HCT116 (cell line): ENCODE data around the gene PURA.

Experiments
- CBX3 ChIP-seq: IDR thresholded peaks from 2 replicates; pipeline ENCODE4 v1.6.1; 2012; ENCODE audit warnings: low read depth
- CEBPB ChIP-seq: IDR thresholded peaks from 2 replicates; pipeline ENCODE4 v1.6.1; 2012; ENCODE audit warnings: low read depth
- EZH2 ChIP-seq: fragments of 200-600 bp; sonication (generic); IDR thresholded peaks from 2 replicates; pipeline ENCODE4 v1.6.1; 2017; ENCODE audit warnings: antibody characterized with exemption, mixed run types
- EZH2phosphoT487 ChIP-seq: fragments of 200-600 bp; IDR thresholded peaks from 2 replicates; pipeline ENCODE4 v1.6.1; 2018; ENCODE audit warnings: antibody characterized with exemption, borderline replicate concordance
- FOSL1 ChIP-seq: IDR thresholded peaks from 2 replicates; pipeline ENCODE4 v1.6.1; 2012; ENCODE audit warnings: low read depth
- POLR2A ChIP-seq: IDR thresholded peaks from 2 replicates; pipeline ENCODE4 v1.7.0; 2011; ENCODE audit warnings: borderline replicate concordance; ENCODE audit not compliant: insufficient read depth, insufficient read length; ENCODE audit errors: extremely low read depth
- POLR2AphosphoS5 ChIP-seq: IDR thresholded peaks from 2 replicates; pipeline ENCODE4 v1.6.1; 2011; ENCODE audit warnings: mild to moderate bottlenecking, low read depth, low read length, moderate library complexity
- SP1 ChIP-seq: IDR thresholded peaks from 2 replicates; pipeline ENCODE4 v1.6.1; 2012; ENCODE audit warnings: low read depth
- TCF7L2 ChIP-seq: IDR thresholded peaks from 2 replicates; pipeline ENCODE4 v1.7.0; 2011; ENCODE audit warnings: borderline replicate concordance, inconsistent platforms; ENCODE audit not compliant: insufficient read depth, insufficient read length; ENCODE audit errors: extremely low read depth
- TF ChIP-seq, protein P1 (sequence below), 3 experiments: fragments of 200-600 bp in 1 of 3; sonication (generic) in 1 of 3; IDR thresholded peaks in 2 of 3; conservative IDR thresholded peaks in 1 of 3; 2 replicates each; pipeline ENCODE4 v1.5.1; 2012 to 2017; ENCODE audit warnings: low read depth in 2 of 3, low read length in 2 of 3, antibody characterized with exemption in 1 of 3, borderline replicate concordance in 1 of 3, control low read depth in 1 of 3, mild to moderate bottlenecking in 1 of 3, mixed read lengths in 1 of 3, mixed run types in 1 of 3, moderate library complexity in 1 of 3; ENCODE audit not compliant: insufficient read depth in 1 of 3
- TF ChIP-seq, protein P2 (sequence below): IDR thresholded peaks from 2 replicates; pipeline ENCODE4 v1.6.1; 2012; ENCODE audit warnings: low read depth
- TF ChIP-seq, protein P3 (sequence below): IDR thresholded peaks from 2 replicates; pipeline ENCODE4 v1.6.1; 2012

DNA sequence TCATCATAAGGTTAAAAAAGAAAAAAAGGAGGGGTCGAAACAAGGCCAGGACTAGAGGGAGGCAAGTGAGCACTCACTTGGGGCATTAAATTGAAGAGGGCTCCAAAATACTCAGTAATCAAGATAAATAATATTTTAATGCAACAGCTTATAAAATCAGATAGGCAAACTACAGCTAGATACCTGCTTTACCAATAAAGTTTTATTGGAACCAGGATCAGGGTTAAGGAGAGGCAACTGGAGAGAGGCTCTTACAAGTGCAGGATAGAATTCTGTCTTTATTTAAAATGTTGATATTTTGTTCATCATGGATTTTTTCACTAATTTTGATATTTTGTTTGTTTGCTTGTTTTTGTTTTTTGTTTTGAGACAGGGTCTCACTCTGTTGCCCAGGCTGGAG, 30.3 kb upstream of the PURA start:
- no peak for TF ChIP-seq EZH2
- TF ChIP-seq, protein P1, sequence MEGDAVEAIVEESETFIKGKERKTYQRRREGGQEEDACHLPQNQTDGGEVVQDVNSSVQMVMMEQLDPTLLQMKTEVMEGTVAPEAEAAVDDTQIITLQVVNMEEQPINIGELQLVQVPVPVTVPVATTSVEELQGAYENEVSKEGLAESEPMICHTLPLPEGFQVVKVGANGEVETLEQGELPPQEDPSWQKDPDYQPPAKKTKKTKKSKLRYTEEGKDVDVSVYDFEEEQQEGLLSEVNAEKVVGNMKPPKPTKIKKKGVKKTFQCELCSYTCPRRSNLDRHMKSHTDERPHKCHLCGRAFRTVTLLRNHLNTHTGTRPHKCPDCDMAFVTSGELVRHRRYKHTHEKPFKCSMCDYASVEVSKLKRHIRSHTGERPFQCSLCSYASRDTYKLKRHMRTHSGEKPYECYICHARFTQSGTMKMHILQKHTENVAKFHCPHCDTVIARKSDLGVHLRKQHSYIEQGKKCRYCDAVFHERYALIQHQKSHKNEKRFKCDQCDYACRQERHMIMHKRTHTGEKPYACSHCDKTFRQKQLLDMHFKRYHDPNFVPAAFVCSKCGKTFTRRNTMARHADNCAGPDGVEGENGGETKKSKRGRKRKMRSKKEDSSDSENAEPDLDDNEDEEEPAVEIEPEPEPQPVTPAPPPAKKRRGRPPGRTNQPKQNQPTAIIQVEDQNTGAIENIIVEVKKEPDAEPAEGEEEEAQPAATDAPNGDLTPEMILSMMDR (IDR thresholded peaks at IDR 0.05 in 2 of 3, conservative IDR thresholded peaks at IDR 0.05 in 1 of 3; ENCODE audit: borderline replicate concordance in 1 of 3, insufficient read depth in 1 of 3, low read depth in 2 of 3, low read length in 2 of 3) = no peak
- TF ChIP-seq, protein P2, sequence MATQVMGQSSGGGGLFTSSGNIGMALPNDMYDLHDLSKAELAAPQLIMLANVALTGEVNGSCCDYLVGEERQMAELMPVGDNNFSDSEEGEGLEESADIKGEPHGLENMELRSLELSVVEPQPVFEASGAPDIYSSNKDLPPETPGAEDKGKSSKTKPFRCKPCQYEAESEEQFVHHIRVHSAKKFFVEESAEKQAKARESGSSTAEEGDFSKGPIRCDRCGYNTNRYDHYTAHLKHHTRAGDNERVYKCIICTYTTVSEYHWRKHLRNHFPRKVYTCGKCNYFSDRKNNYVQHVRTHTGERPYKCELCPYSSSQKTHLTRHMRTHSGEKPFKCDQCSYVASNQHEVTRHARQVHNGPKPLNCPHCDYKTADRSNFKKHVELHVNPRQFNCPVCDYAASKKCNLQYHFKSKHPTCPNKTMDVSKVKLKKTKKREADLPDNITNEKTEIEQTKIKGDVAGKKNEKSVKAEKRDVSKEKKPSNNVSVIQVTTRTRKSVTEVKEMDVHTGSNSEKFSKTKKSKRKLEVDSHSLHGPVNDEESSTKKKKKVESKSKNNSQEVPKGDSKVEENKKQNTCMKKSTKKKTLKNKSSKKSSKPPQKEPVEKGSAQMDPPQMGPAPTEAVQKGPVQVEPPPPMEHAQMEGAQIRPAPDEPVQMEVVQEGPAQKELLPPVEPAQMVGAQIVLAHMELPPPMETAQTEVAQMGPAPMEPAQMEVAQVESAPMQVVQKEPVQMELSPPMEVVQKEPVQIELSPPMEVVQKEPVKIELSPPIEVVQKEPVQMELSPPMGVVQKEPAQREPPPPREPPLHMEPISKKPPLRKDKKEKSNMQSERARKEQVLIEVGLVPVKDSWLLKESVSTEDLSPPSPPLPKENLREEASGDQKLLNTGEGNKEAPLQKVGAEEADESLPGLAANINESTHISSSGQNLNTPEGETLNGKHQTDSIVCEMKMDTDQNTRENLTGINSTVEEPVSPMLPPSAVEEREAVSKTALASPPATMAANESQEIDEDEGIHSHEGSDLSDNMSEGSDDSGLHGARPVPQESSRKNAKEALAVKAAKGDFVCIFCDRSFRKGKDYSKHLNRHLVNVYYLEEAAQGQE = no peak
- no peak for TF ChIP-seq CEBPB
- no peak for TF ChIP-seq POLR2AphosphoS5
- TF ChIP-seq POLR2A = no peak
- TF ChIP-seq TCF7L2 = no peak
- no peak for TF ChIP-seq FOSL1
- TF ChIP-seq CBX3 = no peak
- TF ChIP-seq, protein P3, sequence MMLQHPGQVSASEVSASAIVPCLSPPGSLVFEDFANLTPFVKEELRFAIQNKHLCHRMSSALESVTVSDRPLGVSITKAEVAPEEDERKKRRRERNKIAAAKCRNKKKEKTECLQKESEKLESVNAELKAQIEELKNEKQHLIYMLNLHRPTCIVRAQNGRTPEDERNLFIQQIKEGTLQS = no peak
- no peak for TF ChIP-seq SP1
- TF ChIP-seq EZH2phosphoT487 = no peak
